Panc1 (cell line): ENCODE measurements around the gene MRPL20. TPM values are rescaled to one million over a fixed set of nuclear protein-coding genes. Genes with fewer than 3 reads are reported as not detected.

Experiments used
- ATAC-seq: fragments of 200-7000 bp; cut with Tn5 transposase; 2 replicates; pipeline ENCODE4 v1.9.1; 2020; ENCODE audit warnings: mild to moderate bottlenecking, moderate library complexity
- BruUV-seq: library from RNA; stranded (reverse); fragments of 400-500 nt; replicated peaks from 2 replicates; lab custom pipeline; 2021; lab: Mats Ljungman, UMichigan
- CTCF ChIA-PET: fragments of 300-600 bp; sonication (Branson Sonifier 250); formaldehyde crosslinking; loops from one replicate; lab custom pipeline; 2022; ENCODE audit warnings: antibody characterized with exemption; lab: Charles Lee
- POLR2A ChIA-PET: fragments of 300-600 bp; sonication (Branson Sonifier 250); formaldehyde crosslinking; loops from one replicate; lab custom pipeline; 2022; ENCODE audit warnings: antibody characterized with exemption; lab: Charles Lee
- DNase-seq: peaks from one replicate; pipeline ENCODE4 v3.0.0-alpha.2; 2010; ENCODE audit warnings: low read depth, low spot score
- H3K27ac ChIP-seq: 2 replicates; pipeline ENCODE4 v1.5.1; 2011; ENCODE audit warnings: mild to moderate bottlenecking, low read length, inconsistent platforms
- H3K27me3 ChIP-seq: fragments of 200-500 bp; sonication (Bioruptor generic); 2 replicates; pipeline ENCODE4 v1.6.0; 2014; ENCODE audit warnings: low read length, inconsistent platforms; ENCODE audit not compliant: control insufficient read depth, insufficient read depth
- H3K36me3 ChIP-seq: fragments of 200-500 bp; sonication (Bioruptor generic); 2 replicates; pipeline ENCODE4 v1.5.1; 2014; ENCODE audit warnings: inconsistent platforms, mild to moderate bottlenecking, low read length, moderate library complexity; ENCODE audit not compliant: control insufficient read depth, insufficient read depth
- H3K4me1 ChIP-seq: 2 replicates; pipeline ENCODE4 v1.5.1; 2011; ENCODE audit warnings: inconsistent platforms, mild to moderate bottlenecking, low read length, moderate library complexity; ENCODE audit not compliant: control insufficient read depth, insufficient read depth
- H3K4me3 ChIP-seq, 2 experiments: 2 replicates each; pipeline ENCODE4 v1.5.1; 2011 to 2012; ENCODE audit warnings: low read depth in 2 of 2, low read length in 2 of 2, mild to moderate bottlenecking in 2 of 2, inconsistent platforms in 1 of 2, moderate library complexity in 1 of 2
- H3K9me3 ChIP-seq: fragments of 200-500 bp; sonication (Bioruptor generic); 2 replicates; pipeline ENCODE4 v1.5.1; 2014; ENCODE audit warnings: low read depth, mild to moderate bottlenecking, inconsistent platforms, low read length, moderate library complexity; ENCODE audit not compliant: control insufficient read depth, insufficient read depth
- POLR2AphosphoS5 ChIP-seq: IDR thresholded peaks from 2 replicates; pipeline ENCODE4 v1.6.1; 2012; ENCODE audit warnings: mild to moderate bottlenecking, low read depth, low read length, moderate library complexity
- SIN3A ChIP-seq: IDR thresholded peaks from 2 replicates; pipeline ENCODE4 v1.6.1; 2012; ENCODE audit warnings: low read depth, mild to moderate bottlenecking, low read length, moderate library complexity, borderline replicate concordance; ENCODE audit not compliant: insufficient read depth
- TCF7L2 ChIP-seq: IDR thresholded peaks from 2 replicates; pipeline ENCODE4 v1.6.1; 2011; ENCODE audit warnings: mild to moderate bottlenecking, low read depth, low read length, inconsistent platforms
- in situ Hi-C: cut with HindIII; loops from 2 replicates; pipeline ENCODE4 v1.10.0; 2016; ENCODE audit warnings: low sequenced_read_pairs, low pct_unique_long_range_greater_than_20kb
- intact Hi-C: fragments of 100-400 bp; cut with micrococcal nuclease; formaldehyde crosslinking; loops from one replicate; pipeline ENCODE4 v1.10.0; 2022; ENCODE audit not compliant: unreplicated experiment
- total RNA-seq: library from RNA; stranded (reverse); gene quantifications from one replicate; pipeline ENCODE4 v1.2.1, GENCODE V29; 2021; ENCODE audit not compliant: unreplicated experiment
- TF ChIP-seq, protein P1 (sequence below): fragments of 450-650 bp; IDR thresholded peaks from 2 replicates; pipeline ENCODE4 v1.5.1; 2017; ENCODE audit warnings: mild to moderate bottlenecking
- TF ChIP-seq, protein P2 (sequence below), 2 experiments: IDR thresholded peaks; 2 replicates each; pipeline ENCODE4 v1.6.1; 2011 to 2012; ENCODE audit warnings: low read depth in 2 of 2, control low read depth in 1 of 2, low read length in 1 of 2, mild to moderate bottlenecking in 1 of 2, moderate library complexity in 1 of 2; ENCODE audit not compliant: insufficient read depth in 1 of 2

Gene MRPL20
- total RNA-seq, 1 experiment from 2014 or later = 196 TPM

DNA sequence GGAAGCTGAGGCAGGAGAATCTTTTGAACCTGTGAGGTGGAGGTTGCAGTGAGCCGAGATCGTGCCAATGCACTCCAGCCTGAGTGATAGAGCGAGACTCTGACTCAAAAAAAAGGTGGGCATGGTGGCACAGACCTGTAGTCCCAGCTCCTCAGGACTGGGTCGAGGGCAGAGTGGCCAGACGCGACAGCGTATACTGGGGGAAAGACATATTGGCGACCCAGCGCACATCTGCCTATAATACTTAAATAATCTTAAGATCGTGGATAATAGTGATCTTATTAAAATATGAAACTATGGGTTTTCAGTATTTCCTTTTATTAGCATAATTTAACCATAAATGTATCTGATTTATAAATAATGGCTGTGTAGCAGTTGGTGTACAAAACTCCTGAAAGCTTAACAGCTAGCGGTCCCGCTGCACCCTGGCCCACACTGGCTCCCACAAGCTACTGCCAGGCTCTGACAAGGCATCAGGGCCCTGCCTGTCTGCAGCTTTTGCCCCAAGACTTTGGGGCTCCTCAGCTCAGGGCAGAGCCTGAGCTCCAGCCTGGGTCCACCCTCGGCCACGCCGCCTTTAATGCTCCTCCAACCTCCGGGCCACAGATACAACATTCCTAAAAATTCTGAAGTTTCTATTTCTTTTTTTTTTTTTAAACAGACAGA lies 29.4 kb downstream of the MRPL20 start:
- POLR2A ChIA-PET = interaction anchor here (0.6 kb wide), 2 partner anchors 64 to 395 kb away, joined by 3 to 5 read pairs; no protein-coding TSS in a partner anchor
- BruUV-seq = no TSS peak

DNA sequence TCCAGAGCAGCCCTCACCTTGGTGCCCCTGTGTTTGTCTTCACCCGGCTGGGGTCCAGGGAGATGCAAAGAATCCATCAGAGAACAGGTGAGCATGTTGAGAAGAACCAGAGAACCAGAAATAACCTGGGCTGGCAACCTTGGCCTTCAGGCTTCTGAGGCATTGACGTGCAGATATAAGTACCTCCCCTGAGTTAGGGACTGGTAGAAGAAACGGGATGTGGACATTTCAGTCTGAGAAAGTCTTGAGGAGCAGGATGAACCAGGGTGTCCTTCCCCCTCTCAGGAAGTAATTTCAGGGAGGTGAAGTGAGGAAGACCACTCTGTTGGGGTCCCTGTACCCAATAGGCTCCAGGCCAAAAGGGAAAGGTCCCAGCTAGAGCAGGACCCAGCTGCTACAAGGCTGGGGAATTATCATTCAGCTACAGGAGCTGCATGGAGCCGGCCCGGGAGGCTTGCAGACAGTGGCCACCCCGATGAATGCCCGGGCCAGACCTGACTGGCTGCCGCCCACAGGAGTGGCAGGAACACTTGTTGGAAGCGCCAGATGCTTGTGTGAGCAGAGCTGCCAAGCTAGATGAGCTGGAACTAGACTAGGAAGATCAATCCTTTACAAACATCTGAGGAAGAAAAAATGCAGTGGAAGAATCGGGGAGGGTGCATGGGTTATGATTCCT lies 30.4 kb downstream of the MRPL20 start:
- BruUV-seq = no TSS peak
- Histone ChIP-seq H3K4me1 (peaks cover 31% of the 10 kb centered on the region), H3K9me3 (no peaks in the 10 kb centered on the region), H3K27me3 (no peaks in the 10 kb centered on the region), H3K27ac (peak overlapping the region; percentile 90), H3K36me3 (peaks cover 16% of the 10 kb centered on the region; the same call in 1 of the 2 replicates), H3K4me3 (no peak overlapping the region)
- intact Hi-C loops (no loop called here), in situ Hi-C loops (no loop called here)
- CTCF ChIA-PET = no interaction called here
- TF ChIP-seq, protein P1, sequence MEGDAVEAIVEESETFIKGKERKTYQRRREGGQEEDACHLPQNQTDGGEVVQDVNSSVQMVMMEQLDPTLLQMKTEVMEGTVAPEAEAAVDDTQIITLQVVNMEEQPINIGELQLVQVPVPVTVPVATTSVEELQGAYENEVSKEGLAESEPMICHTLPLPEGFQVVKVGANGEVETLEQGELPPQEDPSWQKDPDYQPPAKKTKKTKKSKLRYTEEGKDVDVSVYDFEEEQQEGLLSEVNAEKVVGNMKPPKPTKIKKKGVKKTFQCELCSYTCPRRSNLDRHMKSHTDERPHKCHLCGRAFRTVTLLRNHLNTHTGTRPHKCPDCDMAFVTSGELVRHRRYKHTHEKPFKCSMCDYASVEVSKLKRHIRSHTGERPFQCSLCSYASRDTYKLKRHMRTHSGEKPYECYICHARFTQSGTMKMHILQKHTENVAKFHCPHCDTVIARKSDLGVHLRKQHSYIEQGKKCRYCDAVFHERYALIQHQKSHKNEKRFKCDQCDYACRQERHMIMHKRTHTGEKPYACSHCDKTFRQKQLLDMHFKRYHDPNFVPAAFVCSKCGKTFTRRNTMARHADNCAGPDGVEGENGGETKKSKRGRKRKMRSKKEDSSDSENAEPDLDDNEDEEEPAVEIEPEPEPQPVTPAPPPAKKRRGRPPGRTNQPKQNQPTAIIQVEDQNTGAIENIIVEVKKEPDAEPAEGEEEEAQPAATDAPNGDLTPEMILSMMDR = no peak
- TF ChIP-seq SIN3A (no peak), TCF7L2 (no peak), POLR2AphosphoS5 (no peak)
- TF ChIP-seq, protein P2, sequence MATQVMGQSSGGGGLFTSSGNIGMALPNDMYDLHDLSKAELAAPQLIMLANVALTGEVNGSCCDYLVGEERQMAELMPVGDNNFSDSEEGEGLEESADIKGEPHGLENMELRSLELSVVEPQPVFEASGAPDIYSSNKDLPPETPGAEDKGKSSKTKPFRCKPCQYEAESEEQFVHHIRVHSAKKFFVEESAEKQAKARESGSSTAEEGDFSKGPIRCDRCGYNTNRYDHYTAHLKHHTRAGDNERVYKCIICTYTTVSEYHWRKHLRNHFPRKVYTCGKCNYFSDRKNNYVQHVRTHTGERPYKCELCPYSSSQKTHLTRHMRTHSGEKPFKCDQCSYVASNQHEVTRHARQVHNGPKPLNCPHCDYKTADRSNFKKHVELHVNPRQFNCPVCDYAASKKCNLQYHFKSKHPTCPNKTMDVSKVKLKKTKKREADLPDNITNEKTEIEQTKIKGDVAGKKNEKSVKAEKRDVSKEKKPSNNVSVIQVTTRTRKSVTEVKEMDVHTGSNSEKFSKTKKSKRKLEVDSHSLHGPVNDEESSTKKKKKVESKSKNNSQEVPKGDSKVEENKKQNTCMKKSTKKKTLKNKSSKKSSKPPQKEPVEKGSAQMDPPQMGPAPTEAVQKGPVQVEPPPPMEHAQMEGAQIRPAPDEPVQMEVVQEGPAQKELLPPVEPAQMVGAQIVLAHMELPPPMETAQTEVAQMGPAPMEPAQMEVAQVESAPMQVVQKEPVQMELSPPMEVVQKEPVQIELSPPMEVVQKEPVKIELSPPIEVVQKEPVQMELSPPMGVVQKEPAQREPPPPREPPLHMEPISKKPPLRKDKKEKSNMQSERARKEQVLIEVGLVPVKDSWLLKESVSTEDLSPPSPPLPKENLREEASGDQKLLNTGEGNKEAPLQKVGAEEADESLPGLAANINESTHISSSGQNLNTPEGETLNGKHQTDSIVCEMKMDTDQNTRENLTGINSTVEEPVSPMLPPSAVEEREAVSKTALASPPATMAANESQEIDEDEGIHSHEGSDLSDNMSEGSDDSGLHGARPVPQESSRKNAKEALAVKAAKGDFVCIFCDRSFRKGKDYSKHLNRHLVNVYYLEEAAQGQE (IDR thresholded peaks at IDR 0.05; ENCODE audit: insufficient read depth in 1 of 2, low read depth in 2 of 2, low read length in 1 of 2) = no peak
- DNase-seq (no peak), ATAC-seq (no peak)
- POLR2A ChIA-PET = no interaction called here

More for the DNA sequence above, 29.4 kb downstream of the MRPL20 start:
- Histone ChIP-seq H3K27ac (no peak overlapping the region), H3K36me3 (peaks cover 16% of the 10 kb centered on the region; the same call in 1 of the 2 replicates), H3K27me3 (no peaks in the 10 kb centered on the region), H3K9me3 (no peaks in the 10 kb centered on the region), H3K4me3 (no peak overlapping the region), H3K4me1 (peaks cover 21% of the 10 kb centered on the region)
- TF ChIP-seq POLR2AphosphoS5 (no peak), TCF7L2 (no peak), SIN3A (no peak)
- TF ChIP-seq, protein P1 = no peak
- TF ChIP-seq, protein P2 (IDR thresholded peaks at IDR 0.05; ENCODE audit: insufficient read depth in 1 of 2, low read depth in 2 of 2, low read length in 1 of 2) = no peak
- CTCF ChIA-PET = no interaction called here
- intact Hi-C loops (no loop called here), in situ Hi-C loops (no loop called here)
- ATAC-seq (no peak), DNase-seq (no peak)
